ENCODE data around the gene MYL10.

The MYL10 gene

DNA sequence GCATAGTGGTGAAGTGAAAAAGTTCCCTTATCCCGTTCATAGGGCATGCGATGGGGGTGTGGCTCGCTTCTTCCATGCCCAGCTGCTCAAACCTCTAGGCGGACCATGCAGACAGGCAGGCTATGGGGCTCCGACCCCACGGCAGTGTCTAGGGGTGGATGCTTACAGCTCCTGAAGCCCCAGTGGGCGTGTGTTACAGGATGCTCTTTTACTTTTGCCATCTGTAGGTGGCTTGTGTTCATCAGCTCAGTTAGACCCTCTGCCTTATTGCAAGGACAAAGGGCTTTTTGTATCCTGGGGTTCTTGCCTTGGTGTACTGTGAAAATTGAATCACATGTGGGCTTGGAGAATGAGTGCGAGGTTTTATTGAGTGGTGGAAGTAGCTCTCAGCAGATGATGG, at the start of gene MYL10:
Gene MYL10, minus strand, starts transcription at position 126 of the 400 bp plus-strand sequence. CDS start 178 bp downstream, outside the sequence.
- no peak for FAIRE-seq

DNA sequence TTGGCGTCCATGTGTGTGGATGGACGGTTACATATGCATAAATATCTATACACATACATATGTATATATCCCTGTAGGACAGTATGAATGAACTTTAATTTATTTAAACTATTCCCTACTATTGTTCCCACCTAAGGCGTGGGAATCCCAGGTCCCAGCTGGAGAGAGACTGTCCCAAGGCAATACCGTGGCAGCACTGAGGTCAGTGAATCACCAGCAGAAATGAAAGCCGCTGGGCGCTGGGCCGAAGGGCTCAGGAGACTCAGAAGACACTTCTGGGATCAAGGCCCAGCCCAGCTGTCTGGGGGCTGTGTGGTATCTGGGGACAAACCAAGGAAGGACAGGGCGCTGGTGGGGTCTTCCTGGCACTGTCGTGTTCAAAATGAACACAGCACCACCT, 49.6 kb upstream of the MYL10 start:
- FAIRE-seq = no peak

DNA sequence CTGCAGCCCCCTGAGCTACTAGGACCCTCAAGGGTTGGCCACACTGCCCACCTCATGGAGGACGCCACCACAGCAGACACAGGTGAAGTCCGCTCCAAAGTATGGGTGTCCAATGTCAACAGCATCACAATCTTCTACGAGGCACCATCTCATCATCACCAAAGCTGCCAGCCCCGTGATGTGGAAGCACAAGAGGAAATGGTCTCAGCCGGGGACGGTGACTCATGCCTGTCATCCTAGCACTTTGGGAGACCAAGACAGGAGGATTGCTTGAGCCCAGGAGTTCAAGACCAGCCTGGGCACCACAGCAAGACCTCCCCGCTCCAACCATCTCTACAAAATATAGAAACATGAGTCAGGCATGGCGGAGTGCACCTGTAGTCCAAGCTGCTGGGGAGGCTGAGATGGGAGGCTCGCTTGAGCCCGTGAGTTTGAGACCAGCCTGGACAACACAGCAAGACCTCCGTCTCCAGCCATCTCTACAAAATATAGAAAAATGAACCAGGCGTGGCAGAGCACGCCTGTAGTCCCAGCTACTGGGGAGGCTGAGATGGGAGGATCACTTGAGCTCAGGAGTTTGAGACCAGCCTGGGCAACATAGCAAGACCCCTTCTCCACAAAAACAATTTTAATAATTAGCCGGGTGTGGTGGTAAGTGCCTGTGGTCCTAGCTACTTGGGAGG, 48.8 kb upstream of the MYL10 start:
- FAIRE-seq = no peak

DNA sequence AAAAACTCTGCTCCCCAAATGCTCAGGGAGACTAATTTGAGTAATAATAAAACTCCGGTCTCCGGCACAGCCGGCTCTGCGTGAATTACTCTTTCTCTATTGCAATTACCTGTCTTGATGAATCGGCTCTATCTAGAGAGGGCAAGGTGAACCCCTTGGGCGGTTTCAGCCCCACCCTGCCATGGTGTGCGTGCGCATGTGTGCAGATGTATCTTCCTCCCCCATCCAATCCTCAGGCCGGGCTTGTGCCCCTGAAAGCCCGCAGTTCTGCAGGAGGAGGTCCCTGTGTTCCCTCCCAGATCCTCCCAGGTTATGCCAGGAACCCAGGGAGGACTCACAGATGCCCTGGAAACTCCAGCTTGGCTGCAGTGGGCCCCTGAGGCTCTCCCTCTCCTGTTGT, 48.3 kb upstream of the MYL10 start:
- FAIRE-seq = no peak

DNA sequence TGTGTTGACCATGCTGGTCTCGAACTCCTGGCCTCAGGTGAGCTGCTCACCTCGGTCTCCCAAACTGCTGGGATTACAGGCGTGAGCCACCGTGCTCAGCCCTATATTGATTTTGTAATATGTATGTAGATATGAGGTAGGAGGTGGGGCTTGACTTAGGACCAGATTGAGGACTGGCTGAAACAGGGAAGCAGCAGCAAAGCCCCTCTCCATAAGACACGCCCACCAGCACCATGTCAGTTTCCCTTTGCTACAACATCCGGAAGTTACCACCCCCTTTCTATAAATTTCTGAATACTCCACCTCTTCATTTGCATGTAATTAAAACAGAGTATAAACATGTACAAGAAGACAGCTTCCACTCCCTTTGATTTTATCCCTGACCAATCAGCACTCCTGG, 47.9 kb upstream of the MYL10 start:
- FAIRE-seq = no peak

- no peak for FAIRE-seq
These were observed 47.0 kb upstream of the MYL10 start for GRCh38 chr7:101676062-101676598.

- FAIRE-seq = no peak
These were observed 45.3 kb upstream of the MYL10 start for GRCh38 chr7:101674439-101674838.

DNA sequence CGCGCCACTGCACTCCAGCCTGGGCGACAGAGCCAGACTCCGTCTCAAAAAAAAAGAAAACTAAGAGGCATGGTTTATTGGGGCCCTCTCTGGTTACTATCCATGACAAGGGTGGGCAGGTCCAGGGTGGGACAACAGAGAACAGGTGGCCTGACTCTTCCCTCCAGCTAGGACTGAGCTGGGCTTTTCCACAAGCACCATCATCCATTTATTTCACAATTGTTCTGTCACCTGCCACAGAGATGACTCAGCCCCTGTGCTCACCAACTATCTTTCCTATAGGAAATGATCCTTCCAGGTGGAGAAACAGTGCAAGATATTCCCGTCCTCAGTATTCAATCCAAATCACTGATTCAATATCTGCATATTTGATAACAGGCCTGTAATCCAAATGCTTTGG, 44.9 kb upstream of the MYL10 start:
- no peak for FAIRE-seq

GRCh38 chr7:101673315-101673714, 44.2 kb upstream of the MYL10 start:
- no peak for FAIRE-seq

DNA sequence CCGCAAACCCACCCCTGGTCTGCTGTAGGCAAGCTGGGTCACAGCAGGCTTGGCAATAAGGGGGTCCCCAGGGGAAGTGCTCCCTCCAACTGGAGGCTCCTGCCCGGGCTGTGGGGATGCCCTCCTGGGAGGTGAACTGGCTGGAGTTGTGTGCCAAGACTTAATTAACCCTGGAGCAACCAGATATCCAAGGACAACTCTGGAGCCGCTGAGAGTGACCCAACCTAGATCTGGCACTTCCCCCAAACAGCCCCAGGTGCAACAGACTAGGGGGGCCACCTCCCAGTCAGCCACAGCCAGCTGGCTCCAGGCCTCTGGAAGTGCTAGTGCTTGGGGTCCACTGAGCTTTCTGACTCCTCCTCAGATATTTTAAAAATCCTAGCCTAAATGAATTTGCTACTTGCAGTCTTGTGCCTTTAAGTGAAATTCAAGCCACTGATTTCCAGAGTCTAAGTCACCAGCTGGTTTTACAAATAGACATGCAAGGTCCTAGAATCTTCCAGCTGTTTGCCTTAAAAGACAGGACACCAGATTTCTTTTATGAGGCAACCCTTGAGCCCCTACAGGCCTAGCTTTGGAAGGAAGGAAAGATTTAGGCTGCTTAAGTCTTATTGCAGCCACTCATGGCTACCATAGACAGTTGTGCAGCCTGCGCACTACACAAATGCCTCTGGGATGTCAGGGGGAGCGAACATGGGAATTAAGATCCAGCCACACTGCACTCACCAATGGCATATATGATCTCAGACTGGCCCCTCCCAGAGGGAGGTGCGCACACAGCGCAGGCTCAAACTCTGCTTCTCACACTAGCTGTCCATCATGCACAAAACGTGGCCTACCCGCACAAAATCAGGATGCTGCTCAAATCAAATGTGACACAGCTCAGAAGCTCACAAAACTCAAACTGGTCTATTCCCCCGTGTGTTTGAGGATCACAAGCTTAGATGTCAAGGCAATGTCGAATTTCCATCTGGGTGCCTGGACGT, 42.6 kb upstream of the MYL10 start:
- no peak for FAIRE-seq

DNA sequence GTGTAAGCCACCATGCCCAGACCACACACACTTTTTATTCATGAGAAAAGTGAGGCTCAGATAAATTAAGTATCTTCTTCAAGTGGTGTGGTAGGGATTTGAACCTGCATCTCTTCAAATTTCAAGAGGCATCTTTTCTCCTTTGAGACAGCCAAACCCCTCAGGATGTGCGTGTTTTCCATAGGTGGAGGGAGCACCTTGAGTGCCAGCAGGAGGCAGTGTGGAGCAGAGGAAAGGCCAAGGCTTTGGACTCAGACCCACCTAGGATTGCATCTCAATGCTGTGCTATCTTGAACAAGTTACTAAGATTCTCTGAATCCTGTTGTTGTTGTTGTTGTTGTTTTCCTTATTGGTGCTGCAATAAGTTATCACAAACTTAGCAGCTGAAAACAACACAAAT, 40.2 kb upstream of the MYL10 start:
- no peak for FAIRE-seq

DNA sequence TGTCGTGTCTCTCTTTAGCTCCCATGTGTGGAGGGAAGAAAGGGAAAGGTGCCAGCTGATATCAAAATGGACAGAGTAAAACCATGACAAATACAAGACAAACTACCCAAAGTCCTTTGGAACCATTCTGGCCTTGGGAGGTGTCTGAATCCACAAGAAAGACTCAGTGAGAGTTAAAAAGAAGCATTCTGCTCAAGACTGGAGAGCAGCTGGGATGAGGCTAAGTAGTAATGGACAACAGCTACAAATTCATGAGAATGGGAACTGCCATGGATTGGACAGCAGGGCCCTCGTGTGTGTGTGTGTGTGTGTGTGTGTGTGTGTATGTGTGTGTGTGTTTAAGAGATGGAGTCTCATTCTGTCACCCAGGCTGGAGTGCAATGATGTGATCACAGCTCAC, 39.6 kb upstream of the MYL10 start:
- no peak for FAIRE-seq

- FAIRE-seq = no peak
These were observed 38.8 kb upstream of the MYL10 start for GRCh38 chr7:101667920-101668319.

- no peak for FAIRE-seq
These were observed 38.3 kb upstream of the MYL10 start for GRCh38 chr7:101667399-101667798.

DNA sequence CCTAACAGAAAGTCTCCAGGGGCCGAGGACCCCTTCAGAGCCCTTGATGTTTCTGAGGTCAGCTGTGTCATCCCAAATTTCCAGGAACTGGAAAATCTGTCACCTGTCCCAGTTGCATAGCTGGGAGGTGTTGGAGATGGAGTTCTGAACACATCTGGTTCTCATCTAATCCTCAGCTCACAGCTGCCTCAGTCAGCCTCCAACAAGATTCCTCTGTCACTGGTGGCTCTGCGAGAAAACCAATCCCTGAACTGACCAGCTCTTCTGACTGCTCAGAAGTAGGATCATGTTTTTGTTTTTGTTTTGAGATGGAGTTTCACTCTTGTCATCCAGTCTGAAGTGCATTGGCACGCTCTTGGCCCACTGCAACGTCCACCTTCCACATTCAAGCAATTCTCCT, 37.6 kb upstream of the MYL10 start:
- no peak for FAIRE-seq

GRCh38 chr7:101666293-101666692, 37.2 kb upstream of the MYL10 start:
- FAIRE-seq = no peak

GRCh38 chr7:101664893-101665471, 35.9 kb upstream of the MYL10 start:
- FAIRE-seq = no peak

DNA sequence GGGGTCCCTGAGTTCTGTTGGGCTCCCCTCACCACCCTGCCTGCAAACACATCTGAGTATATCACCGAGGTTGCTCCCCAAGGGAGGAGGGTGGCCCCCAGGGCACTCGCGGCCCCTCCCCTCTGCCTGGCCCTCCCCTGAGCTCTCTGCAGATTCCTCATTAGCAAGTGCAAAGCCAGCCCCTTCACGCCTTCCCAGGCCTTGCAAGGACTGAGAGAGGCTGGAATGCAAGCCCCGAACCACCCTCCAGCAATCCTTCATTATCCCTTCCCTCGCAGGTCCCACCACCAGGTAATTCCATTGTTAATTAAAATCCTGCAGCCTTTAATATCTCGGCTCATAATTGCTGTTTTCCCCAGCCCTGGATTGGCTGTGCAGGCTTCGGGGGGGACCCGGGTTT, 35.3 kb upstream of the MYL10 start:
- FAIRE-seq = no peak

DNA sequence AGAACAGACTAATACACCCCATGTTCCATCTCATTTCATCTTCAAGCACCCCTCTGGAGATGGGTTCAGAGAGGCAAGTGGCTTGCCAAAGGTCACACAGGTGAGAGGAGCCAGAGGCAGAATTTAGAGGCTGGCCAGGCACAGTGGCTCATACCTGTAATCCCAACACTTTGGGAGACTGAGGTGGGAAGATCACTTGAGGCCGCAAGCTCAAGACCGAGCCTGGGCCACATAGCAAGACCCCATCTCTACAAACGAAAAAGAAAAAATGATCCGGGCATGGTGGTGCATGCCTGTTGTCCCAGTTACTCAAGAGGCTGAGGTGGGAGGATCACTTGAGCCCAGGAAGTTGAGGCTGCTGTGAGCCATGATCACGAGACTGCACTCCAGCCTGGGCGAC, 34.7 kb upstream of the MYL10 start:
- no peak for FAIRE-seq

DNA sequence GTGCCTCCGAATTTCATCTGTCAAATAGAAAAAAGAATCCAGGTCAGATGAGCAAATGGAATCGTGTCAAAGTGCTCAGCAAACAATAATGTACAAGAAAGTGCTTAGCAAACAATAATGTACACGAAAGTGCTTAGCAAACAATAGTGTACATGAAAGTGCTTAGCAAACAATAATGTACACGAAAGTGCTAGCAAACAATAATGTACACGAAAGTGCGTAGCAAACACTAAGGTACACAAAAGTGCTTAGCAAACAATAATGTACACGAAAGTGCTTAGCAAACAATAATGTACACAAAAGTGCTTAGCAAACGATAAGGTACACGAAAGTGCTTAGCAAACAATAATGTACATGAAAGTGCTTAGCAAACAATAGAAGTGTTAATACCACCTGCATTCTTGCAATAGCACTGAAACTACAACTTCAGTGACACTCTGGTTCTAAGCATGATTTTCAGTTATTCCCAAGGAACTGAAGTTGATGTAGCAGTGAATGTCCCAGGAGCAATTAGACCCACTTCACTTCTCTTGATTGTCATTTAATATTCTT, 33.4 kb upstream of the MYL10 start:
- FAIRE-seq = no peak

GRCh38 chr7:101659706-101660105, 30.6 kb upstream of the MYL10 start:
- no peak for FAIRE-seq

- FAIRE-seq = no peak
These were observed 28.1 kb upstream of the MYL10 start for GRCh38 chr7:101657171-101657570.

- no peak for FAIRE-seq
These were observed 22.0 kb upstream of the MYL10 start for GRCh38 chr7:101651112-101651511.
